Bronchial smooth muscle cell (primary cell): ENCODE results near the gene ZNF330. TPM values are rescaled to one million over a fixed set of nuclear protein-coding genes. Genes with fewer than 3 reads are reported as not detected.

ENCODE experiments used
- total RNA-seq: library from RNA; depleted of rRNA; stranded (reverse); fragments of >200 nt; gene quantifications from 2 replicates; pipeline ENCODE4 v1.2.1, GENCODE V29; 2014

The ZNF330 gene
- total RNA-seq: 41.5 and 47.3 TPM in 2 replicates

DNA sequence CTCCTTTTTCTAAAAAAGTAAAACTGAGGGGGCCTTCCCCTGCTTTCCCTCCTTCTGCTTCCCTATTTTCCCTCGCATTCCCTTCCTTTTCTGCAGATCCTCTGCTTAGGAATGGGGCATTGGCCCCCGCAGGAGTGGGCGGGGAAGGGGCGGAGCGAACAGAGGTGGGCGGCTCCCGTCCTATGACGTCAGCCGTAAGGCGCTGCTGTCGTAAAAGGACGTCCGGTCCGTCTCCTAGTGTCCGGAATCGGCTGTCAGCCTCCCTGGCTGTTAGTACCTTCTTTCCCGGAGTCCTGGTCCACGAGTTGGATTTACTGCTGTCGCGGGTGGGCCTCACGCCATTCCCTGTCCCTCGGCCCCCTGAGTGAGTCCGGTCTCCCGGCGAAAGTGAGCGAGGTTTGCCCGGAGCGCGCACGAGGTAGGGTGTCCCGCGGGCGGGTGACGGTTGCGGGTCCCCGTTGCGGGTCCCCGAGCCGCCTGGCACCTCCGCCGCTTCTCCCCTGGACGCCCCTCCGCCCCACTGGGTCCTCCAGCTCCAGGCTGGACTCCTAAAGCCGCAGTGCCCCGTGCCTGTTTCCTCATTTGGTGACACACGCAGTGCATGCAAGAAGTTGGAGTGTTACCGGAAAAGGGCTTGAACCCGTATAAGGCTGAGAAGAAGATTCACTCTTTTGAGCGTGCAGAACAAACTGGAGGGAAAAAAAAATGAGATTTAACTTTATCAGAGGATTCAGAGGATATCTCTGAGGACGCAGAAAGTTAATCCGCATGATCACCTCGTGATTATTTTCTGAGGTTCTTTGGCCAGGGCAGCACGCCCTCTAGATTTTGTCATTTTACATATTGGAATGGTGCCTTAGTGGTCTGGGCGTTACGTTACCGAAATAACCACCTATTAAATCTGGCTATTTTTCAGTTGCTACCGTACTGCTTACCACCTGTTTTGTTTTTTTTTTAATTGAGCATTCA, at the start of gene ZNF330:
TSS of gene ZNF330 (plus strand) at position 205 of the 969 bp plus-strand sequence. CDS start 1,477 bp downstream, outside the sequence.

Other genes starting within 250 kb of the ZNF330 start
- gene RNF150, start 87.4 kb upstream of the ZNF330 start, total RNA-seq: 0.26 and 0.95 TPM in 2 replicates